NCI-H524 treated with DMSO at 0.1 percent for 48 hours (cell line): ENCODE results near the gene TGM2.

Experiments
- DNase-seq: peaks from one replicate; lab custom pipeline; 2025; lab: John Stamatoyannopoulos, UW

The TGM2 gene

GRCh38 chr20:38159957-38160756, 4.9 kb downstream of the TGM2 start:
- DNase-seq, result no peak

- no peak for DNase-seq
Measured at GRCh38 chr20:38159566-38159956, 5.5 kb downstream of the TGM2 start.

GRCh38 chr20:38158701-38159351, 6.2 kb downstream of the TGM2 start:
- peak; percentile 68 for DNase-seq

GRCh38 chr20:38157635-38158495, 7.2 kb downstream of the TGM2 start:
- no peak for DNase-seq

- no peak for DNase-seq
Measured at GRCh38 chr20:38156888-38157634, 8.0 kb downstream of the TGM2 start.

GRCh38 chr20:38156280-38156679, 8.8 kb downstream of the TGM2 start:
- DNase-seq, result no peak

GRCh38 chr20:38155811-38156210, 9.3 kb downstream of the TGM2 start:
- DNase-seq, result no peak

- DNase-seq, result no peak
Measured at GRCh38 chr20:38153401-38153800, 11.7 kb downstream of the TGM2 start.

- no peak for DNase-seq
Measured at GRCh38 chr20:38152621-38153221, 12.3 kb downstream of the TGM2 start.

GRCh38 chr20:38152175-38152620, 12.9 kb downstream of the TGM2 start:
- DNase-seq, result no peak

GRCh38 chr20:38151455-38151854, 13.6 kb downstream of the TGM2 start:
- DNase-seq, result no peak

- no peak for DNase-seq
Measured at GRCh38 chr20:38150335-38151170, 14.5 kb downstream of the TGM2 start.

- no peak for DNase-seq
Measured at GRCh38 chr20:38148328-38149102, 16.6 kb downstream of the TGM2 start.

- DNase-seq, result peak; percentile 70
Measured at GRCh38 chr20:38147751-38148150, 17.3 kb downstream of the TGM2 start.

- DNase-seq, result no peak
Measured at GRCh38 chr20:38147163-38147562, 17.9 kb downstream of the TGM2 start.

GRCh38 chr20:38146628-38147027, 18.4 kb downstream of the TGM2 start:
- no peak for DNase-seq

GRCh38 chr20:38146156-38146555, 18.9 kb downstream of the TGM2 start:
- DNase-seq, result no peak

GRCh38 chr20:38145729-38146075, 19.4 kb downstream of the TGM2 start:
- DNase-seq, result no peak

- no peak for DNase-seq
Measured at GRCh38 chr20:38144974-38145728, 19.9 kb downstream of the TGM2 start.
